ENCODE measurements around the gene ARRDC1.
"Not testable (repeated sequence)": the region's sequence is repeated elsewhere in the genome, so short reads cannot be mapped to it uniquely, and the experiment has no call there.

ARRDC1 gene

GRCh38 chr9:137614631-137615386, 9.3 kb downstream of the ARRDC1 start:
- no peak for DNase-seq

DNA sequence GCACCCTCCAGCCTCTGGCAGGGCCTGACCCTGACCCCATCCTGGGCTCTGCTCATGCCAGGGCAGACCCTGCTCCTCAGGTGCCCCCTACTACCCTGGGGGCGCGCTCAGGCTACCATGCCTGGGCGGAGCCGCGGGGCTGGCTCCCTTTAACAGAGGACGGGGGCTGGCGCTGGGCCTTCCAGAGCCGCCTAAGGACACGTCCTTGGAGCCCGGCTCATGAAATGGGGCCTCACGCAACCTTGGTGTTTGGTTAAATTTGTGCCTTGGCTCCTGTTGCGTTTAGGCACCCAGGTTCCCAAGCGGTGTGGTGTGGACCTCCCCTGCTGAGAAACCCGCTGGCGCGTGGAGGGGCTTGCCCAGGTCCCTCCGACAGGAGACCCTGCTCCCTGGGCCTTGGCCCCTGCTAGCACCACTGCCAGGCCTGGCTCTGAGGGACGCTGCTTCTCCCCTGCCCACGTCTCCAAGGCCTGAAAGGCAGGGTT, 9.9 kb downstream of the ARRDC1 start:
- no peak for DNase-seq

GRCh38 chr9:137618105-137619067, 12.9 kb downstream of the ARRDC1 start, which contains the start of gene EHMT1:
TSS of gene EHMT1 (plus strand) at chr9:137619005. CDS start at chr9:137619029, 24 bp downstream.
- DNase-seq: peak; percentile 85 to 87

GRCh38 chr9:137619240-137620047, 14.0 kb downstream of the ARRDC1 start:
- DNase-seq: peak in 1 of 2 experiments; percentile 44

GRCh38 chr9:137620048-137620405, 14.5 kb downstream of the ARRDC1 start:
- DNase-seq: no peak

DNA sequence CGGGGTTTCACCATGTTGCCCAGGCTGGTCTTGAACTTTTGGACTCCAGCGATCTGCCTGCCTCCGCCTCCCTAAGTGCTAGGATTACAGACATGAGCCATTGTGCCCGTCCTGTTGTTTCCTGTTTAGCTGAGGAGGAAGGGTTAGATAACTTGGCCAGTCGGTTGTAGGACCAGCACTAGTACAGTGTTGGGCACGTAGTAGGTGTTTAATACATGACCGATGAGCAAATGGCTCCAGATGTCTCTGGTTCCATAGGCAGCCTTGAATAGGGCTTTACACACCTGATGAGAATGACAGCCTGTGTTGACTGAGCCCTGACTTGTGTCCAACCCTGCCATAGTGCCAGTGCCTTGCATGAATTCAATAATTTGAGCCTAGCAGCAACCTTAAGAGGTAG, 15.1 kb downstream of the ARRDC1 start:
- no peak for DNase-seq

- DNase-seq: no peak
Measured at GRCh38 chr9:137621131-137621757, 15.8 kb downstream of the ARRDC1 start.

- DNase-seq: not testable (repeated sequence)
Measured at GRCh38 chr9:137622211-137622610, 16.7 kb downstream of the ARRDC1 start.

- DNase-seq: no peak
Measured at GRCh38 chr9:137626464-137626863, 21.0 kb downstream of the ARRDC1 start.

GRCh38 chr9:137627406-137627805, 21.9 kb downstream of the ARRDC1 start:
- not testable (repeated sequence) for DNase-seq

DNA sequence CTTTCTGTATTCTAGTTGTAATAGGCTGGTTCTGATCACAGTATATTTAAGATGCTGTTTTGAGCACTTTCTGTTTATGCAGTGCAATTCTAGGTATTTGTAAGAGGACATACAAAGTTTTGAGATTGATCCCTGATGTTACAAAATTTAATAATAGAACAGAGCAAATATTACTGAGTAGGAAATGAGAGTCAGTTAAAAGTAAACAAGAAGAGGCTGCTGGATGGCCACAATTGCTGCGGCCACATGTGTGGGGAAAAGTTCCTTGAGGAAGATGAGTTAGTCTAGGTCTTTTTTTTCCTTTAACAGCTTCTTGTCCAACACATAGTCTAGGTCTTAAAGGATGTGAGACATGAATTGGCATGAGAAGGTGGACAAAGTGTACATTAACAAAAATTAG, 24.6 kb downstream of the ARRDC1 start:
- DNase-seq: no peak

DNA sequence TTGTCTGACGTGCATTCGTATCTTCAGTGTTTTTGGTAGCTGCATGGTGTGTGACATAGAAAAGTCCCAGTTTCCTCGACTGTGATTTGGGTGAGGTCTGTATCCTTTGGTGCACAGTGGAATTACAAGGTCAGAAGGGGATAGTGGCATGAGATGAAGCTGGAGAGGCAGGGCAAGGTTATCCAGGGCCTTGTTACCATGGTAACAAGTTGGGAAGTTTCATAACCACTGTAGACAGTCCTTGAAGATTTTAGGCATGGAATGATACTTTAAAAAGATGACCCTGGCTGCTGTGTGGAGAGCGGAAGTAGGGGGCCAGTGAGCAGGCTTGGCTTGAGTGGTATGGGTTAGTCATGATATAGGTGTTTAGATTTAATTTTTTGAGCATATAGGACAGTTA, 25.2 kb downstream of the ARRDC1 start:
- no peak for DNase-seq

- no peak for DNase-seq
Measured at GRCh38 chr9:137631345-137632229, 26.1 kb downstream of the ARRDC1 start.

GRCh38 chr9:137632230-137633161, 27.0 kb downstream of the ARRDC1 start:
- DNase-seq: no peak

GRCh38 chr9:137634016-137634415, 28.5 kb downstream of the ARRDC1 start:
- DNase-seq: no peak

GRCh38 chr9:137638680-137639079, 33.2 kb downstream of the ARRDC1 start:
- DNase-seq: no peak

GRCh38 chr9:137639303-137640051, 34.0 kb downstream of the ARRDC1 start:
- no peak for DNase-seq

GRCh38 chr9:137640862-137641261, 35.4 kb downstream of the ARRDC1 start:
- no peak for DNase-seq

GRCh38 chr9:137642118-137642601, 36.7 kb downstream of the ARRDC1 start:
- DNase-seq: no peak
